Neural cell (in vitro differentiated cells): ENCODE data around the gene TRIM32. TPM values are rescaled to one million over a fixed set of nuclear protein-coding genes. Genes with fewer than 3 reads are reported as not detected.

Experiments used
- H2AFZ ChIP-seq: fragments of 200-600, 300-800 bp; sonication (generic), shearing (Covaris generic); 2 replicates; pipeline ENCODE4 v1.6.0; 2014; ENCODE audit warnings: low read depth, mild to moderate bottlenecking, antibody characterized with exemption, low read length, moderate library complexity
- H3F3A ChIP-seq: fragments of 200-600 bp; shearing (Covaris generic); 2 replicates; pipeline ENCODE4 v1.6.1; 2016; ENCODE audit warnings: mild to moderate bottlenecking, moderate library complexity, mixed read lengths, antibody characterized with exemption, low read length; ENCODE audit not compliant: insufficient read depth, poor library complexity, severe bottlenecking
- H3K27ac ChIP-seq: fragments of 200-600, 300-800 bp; sonication (generic), shearing (Covaris generic); 2 replicates; pipeline ENCODE4 v1.5.1; 2014; ENCODE audit warnings: mild to moderate bottlenecking, low read length, moderate library complexity
- H3K27me3 ChIP-seq: fragments of 300-800, 200-600 bp; sonication (generic), shearing (Covaris generic); 2 replicates; pipeline ENCODE4 v1.6.0; 2014; ENCODE audit warnings: mild to moderate bottlenecking, low read depth, low read length, moderate library complexity; ENCODE audit not compliant: insufficient read depth
- H3K36me3 ChIP-seq: fragments of 300-800, 200-600 bp; sonication (generic), shearing (Covaris generic); 2 replicates; pipeline ENCODE4 v1.5.1; 2014; ENCODE audit warnings: mild to moderate bottlenecking, antibody characterized with exemption, low read length, moderate library complexity; ENCODE audit not compliant: insufficient read depth
- H3K4me2 ChIP-seq: fragments of 300-800, 200-600 bp; sonication (generic), shearing (Covaris generic); 2 replicates; pipeline ENCODE4 v1.6.0; 2014; ENCODE audit warnings: mild to moderate bottlenecking, low read length
- H3K4me3 ChIP-seq: fragments of 300-800, 200-600 bp; sonication (generic), shearing (Covaris generic); 2 replicates; pipeline ENCODE4 v1.5.1; 2014; ENCODE audit warnings: mild to moderate bottlenecking, low read length, moderate library complexity
- H3K79me2 ChIP-seq: fragments of 200-600 bp; shearing (Covaris generic); replicated peaks from 2 replicates; pipeline ENCODE4 v1.6.0; 2014; ENCODE audit warnings: mild to moderate bottlenecking, low read length, moderate library complexity; ENCODE audit not compliant: insufficient read depth
- H3K9ac ChIP-seq: fragments of 300-800, 200-600 bp; sonication (generic), shearing (Covaris generic); 2 replicates; pipeline ENCODE4 v1.6.1; 2016; ENCODE audit warnings: mild to moderate bottlenecking, low read length, mixed read lengths
- H3K9me2 ChIP-seq: fragments of 200-600 bp; shearing (Covaris generic); 2 replicates; pipeline ENCODE4 v1.6.1; 2016; ENCODE audit warnings: mild to moderate bottlenecking, low read length, mixed read lengths; ENCODE audit not compliant: insufficient read depth
- H3K9me3 ChIP-seq: fragments of 200-600, 300-800 bp; sonication (generic), shearing (Covaris generic); 2 replicates; pipeline ENCODE4 v1.6.1; 2016; ENCODE audit warnings: mild to moderate bottlenecking, mixed run types, low read length, moderate library complexity, mixed read lengths
- H4K20me1 ChIP-seq: fragments of 200-600 bp; shearing (Covaris generic); 2 replicates; pipeline ENCODE4 v1.6.1; 2016; ENCODE audit warnings: mild to moderate bottlenecking, mixed run types; ENCODE audit not compliant: insufficient read depth
- EP300 ChIP-seq: fragments of 450-650 bp; conservative IDR thresholded peaks from 2 replicates; pipeline ENCODE4 v1.6.1; 2014; ENCODE audit warnings: antibody characterized with exemption, mild to moderate bottlenecking, moderate library complexity; ENCODE audit not compliant: poor library complexity, severe bottlenecking
- EZH2 ChIP-seq: fragments of 200-600, 300-800 bp; shearing (Covaris generic), sonication (generic); IDR thresholded peaks from 2 replicates; pipeline ENCODE4 v1.6.1; 2014; ENCODE audit warnings: antibody characterized with exemption, low read length, borderline replicate concordance, mild to moderate bottlenecking; ENCODE audit not compliant: insufficient read depth, poor library complexity, severe bottlenecking
- MXI1 ChIP-seq: fragments of 450-650 bp; conservative IDR thresholded peaks from 2 replicates; pipeline ENCODE4 v1.6.1; 2014; ENCODE audit warnings: antibody characterized with exemption, mild to moderate bottlenecking; ENCODE audit not compliant: poor library complexity, severe bottlenecking
- POLR2AphosphoS5 ChIP-seq: IDR thresholded peaks from 2 replicates; pipeline ENCODE4 v1.6.1; 2012
- RAD21 ChIP-seq: fragments of 450-650 bp; conservative IDR thresholded peaks from 2 replicates; pipeline ENCODE4 v1.6.1; 2014; ENCODE audit warnings: antibody characterized with exemption, mild to moderate bottlenecking, moderate library complexity
- SMC3 ChIP-seq: fragments of 450-650 bp; conservative IDR thresholded peaks from 2 replicates; pipeline ENCODE4 v1.6.1; 2014; ENCODE audit warnings: antibody characterized with exemption, mild to moderate bottlenecking, moderate library complexity; ENCODE audit not compliant: poor library complexity
- TAF1 ChIP-seq: IDR thresholded peaks from 2 replicates; pipeline ENCODE4 v1.6.1; 2012; ENCODE audit warnings: low read depth
- polyA plus RNA-seq: library from polyadenylated mRNA; depleted of rRNA; stranded (reverse); fragments of >200 nt; gene quantifications from 2 replicates; pipeline ENCODE4 v1.2.3, GENCODE V29; 2014
- TF ChIP-seq, protein P1 (sequence below): fragments of 450-650 bp; IDR thresholded peaks from 2 replicates; pipeline ENCODE4 v1.5.1; 2014; ENCODE audit warnings: antibody characterized with exemption, mild to moderate bottlenecking, moderate library complexity; ENCODE audit not compliant: poor library complexity, severe bottlenecking
- TF ChIP-seq, protein P2 (sequence below): IDR thresholded peaks from 2 replicates; pipeline ENCODE4 v1.6.1; 2012; ENCODE audit warnings: borderline replicate concordance

TRIM32 gene
- polyA plus RNA-seq, 1 donor from 2014 or later = 9.1 TPM

DNA sequence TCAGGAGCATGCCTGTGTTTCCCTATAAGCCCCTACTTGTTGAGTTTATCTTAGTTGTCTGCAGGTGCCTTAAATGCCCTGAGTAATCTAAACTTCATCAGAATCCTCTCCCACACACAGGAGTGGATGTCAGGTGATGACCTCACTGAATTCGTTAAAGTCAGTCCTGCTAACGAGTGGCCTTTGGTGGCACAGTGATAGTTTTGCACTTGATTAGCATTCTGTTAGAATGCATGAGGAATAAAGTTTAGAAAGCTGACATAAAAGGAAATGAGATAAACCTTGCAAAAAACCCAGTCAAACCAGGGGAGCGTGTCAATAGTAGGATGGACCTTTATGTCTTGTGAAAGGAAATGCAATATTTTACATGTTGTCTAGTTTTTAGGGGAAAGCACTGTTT is 4.5 kb downstream of the TRIM32 start:
- Histone ChIP-seq H3F3A (no peaks in the 10 kb centered on the region), H3K36me3 (no peaks in the 10 kb centered on the region), H3K27me3 (no peaks in the 10 kb centered on the region), H3K4me2 (no peak overlapping the region), H3K27ac (no peak overlapping the region), H3K9ac (no peak overlapping the region), H3K4me3 (no peak overlapping the region), H3K9me2 (no peaks in the 10 kb centered on the region), H3K9me3 (no peaks in the 10 kb centered on the region), H4K20me1 (no peaks in the 10 kb centered on the region), H2AFZ (no peak overlapping the region), H3K79me2 (peaks cover 21% of the 10 kb centered on the region)
- TF ChIP-seq EZH2 (no peak), EP300 (no peak), TAF1 (no peak), POLR2AphosphoS5 (no peak), MXI1 (no peak), RAD21 (no peak)
- TF ChIP-seq, protein P1, sequence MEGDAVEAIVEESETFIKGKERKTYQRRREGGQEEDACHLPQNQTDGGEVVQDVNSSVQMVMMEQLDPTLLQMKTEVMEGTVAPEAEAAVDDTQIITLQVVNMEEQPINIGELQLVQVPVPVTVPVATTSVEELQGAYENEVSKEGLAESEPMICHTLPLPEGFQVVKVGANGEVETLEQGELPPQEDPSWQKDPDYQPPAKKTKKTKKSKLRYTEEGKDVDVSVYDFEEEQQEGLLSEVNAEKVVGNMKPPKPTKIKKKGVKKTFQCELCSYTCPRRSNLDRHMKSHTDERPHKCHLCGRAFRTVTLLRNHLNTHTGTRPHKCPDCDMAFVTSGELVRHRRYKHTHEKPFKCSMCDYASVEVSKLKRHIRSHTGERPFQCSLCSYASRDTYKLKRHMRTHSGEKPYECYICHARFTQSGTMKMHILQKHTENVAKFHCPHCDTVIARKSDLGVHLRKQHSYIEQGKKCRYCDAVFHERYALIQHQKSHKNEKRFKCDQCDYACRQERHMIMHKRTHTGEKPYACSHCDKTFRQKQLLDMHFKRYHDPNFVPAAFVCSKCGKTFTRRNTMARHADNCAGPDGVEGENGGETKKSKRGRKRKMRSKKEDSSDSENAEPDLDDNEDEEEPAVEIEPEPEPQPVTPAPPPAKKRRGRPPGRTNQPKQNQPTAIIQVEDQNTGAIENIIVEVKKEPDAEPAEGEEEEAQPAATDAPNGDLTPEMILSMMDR = no peak
- TF ChIP-seq, protein P2, sequence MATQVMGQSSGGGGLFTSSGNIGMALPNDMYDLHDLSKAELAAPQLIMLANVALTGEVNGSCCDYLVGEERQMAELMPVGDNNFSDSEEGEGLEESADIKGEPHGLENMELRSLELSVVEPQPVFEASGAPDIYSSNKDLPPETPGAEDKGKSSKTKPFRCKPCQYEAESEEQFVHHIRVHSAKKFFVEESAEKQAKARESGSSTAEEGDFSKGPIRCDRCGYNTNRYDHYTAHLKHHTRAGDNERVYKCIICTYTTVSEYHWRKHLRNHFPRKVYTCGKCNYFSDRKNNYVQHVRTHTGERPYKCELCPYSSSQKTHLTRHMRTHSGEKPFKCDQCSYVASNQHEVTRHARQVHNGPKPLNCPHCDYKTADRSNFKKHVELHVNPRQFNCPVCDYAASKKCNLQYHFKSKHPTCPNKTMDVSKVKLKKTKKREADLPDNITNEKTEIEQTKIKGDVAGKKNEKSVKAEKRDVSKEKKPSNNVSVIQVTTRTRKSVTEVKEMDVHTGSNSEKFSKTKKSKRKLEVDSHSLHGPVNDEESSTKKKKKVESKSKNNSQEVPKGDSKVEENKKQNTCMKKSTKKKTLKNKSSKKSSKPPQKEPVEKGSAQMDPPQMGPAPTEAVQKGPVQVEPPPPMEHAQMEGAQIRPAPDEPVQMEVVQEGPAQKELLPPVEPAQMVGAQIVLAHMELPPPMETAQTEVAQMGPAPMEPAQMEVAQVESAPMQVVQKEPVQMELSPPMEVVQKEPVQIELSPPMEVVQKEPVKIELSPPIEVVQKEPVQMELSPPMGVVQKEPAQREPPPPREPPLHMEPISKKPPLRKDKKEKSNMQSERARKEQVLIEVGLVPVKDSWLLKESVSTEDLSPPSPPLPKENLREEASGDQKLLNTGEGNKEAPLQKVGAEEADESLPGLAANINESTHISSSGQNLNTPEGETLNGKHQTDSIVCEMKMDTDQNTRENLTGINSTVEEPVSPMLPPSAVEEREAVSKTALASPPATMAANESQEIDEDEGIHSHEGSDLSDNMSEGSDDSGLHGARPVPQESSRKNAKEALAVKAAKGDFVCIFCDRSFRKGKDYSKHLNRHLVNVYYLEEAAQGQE = no peak

GRCh38 chr9:116692616-116693015 is 5.5 kb downstream of the TRIM32 start:
- no peak for TF ChIP-seq SMC3
- TF ChIP-seq, protein P2 = no peak
- TF ChIP-seq MXI1 = no peak
- TF ChIP-seq POLR2AphosphoS5 = no peak
- TF ChIP-seq, protein P1 = no peak
- no peak for TF ChIP-seq RAD21
- no peak for TF ChIP-seq TAF1
- no peak for TF ChIP-seq EP300
- TF ChIP-seq EZH2 = no peak
- H4K20me1 ChIP-seq = no peaks in the 10 kb centered on the region
- no peak overlapping the region for H3K27ac ChIP-seq
- peaks cover 21% of the 10 kb centered on the region for H3K79me2 ChIP-seq
- H2AFZ ChIP-seq = no peak overlapping the region
- no peak overlapping the region for H3K4me2 ChIP-seq
- no peak overlapping the region for H3K9ac ChIP-seq
- H3F3A ChIP-seq = no peaks in the 10 kb centered on the region
- H3K9me3 ChIP-seq = no peaks in the 10 kb centered on the region
- H3K27me3 ChIP-seq = no peaks in the 10 kb centered on the region
- H3K36me3 ChIP-seq = no peaks in the 10 kb centered on the region
- no peaks in the 10 kb centered on the region for H3K9me2 ChIP-seq
- no peak overlapping the region for H3K4me3 ChIP-seq
